Suprapubic skin (tissue), 4 donors: ENCODE results near the gene PNPLA2.

Experiments
- EP300 ChIP-seq: sonication (generic); formaldehyde crosslinking; IDR thresholded peaks from one replicate; pipeline ENCODE4 v1.6.1; 2017; ENCODE audit warnings: antibody characterized with exemption
- POLR2A ChIP-seq, 2 donors: fragments of 450-650 bp; IDR thresholded peaks; one replicate each; pipeline ENCODE4 v1.6.1; 2017; ENCODE audit warnings: antibody characterized with exemption in 2 of 2, mild to moderate bottlenecking in 2 of 2, moderate library complexity in 2 of 2
- POLR2AphosphoS5 ChIP-seq, 3 donors: sonication (generic); formaldehyde crosslinking; IDR thresholded peaks; one replicate each; pipeline ENCODE4 v1.6.1; 2017; ENCODE audit warnings: antibody characterized with exemption in 3 of 3
- TF ChIP-seq, protein P1 (sequence below), 2 donors: fragments of 200-600 bp in 1 of 2; fragments of 450-650 bp in 1 of 2; sonication (generic) in 1 of 2; IDR thresholded peaks; one replicate each; pipeline ENCODE4 v1.5.1; 2016 to 2019; ENCODE audit warnings: antibody characterized with exemption in 2 of 2, mild to moderate bottlenecking in 1 of 2, moderate library complexity in 1 of 2

DNA sequence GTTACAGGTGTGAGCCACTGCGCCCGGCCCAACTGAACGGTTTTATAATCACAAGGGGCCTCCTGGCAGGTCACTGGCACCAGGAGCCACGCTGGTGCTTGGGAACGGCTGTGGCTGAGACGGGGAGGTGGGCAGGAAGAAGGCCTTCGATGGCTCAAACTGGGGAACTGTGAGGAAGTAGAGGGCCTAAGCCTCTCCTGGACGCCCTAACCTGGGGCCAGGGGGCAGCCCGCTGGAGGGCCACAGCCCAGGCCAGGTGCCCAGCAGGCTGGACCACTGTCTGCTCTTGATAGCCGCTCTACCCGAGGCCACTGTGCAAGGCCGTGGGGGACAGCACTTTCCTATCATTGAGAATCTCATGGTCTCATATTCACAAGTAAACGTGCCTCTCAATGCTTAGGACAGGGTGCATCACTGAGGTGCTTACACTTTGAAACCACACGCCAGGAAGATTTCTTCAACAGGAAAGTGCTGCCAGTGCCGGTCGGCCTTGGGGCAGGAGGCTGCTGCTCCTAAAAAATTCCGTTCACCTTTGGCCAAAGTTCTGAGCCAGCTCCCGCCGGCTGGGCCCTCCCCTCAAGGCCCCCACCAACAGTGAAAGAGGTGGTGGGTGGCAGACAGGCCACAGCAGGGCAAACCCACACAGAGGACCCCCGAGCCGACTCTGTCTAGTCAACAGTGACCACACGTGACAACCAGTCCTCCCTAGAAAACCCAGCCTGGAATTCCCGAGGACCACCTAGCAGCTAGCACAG lies 48.6 kb upstream of the PNPLA2 start:
- TF ChIP-seq, protein P1, sequence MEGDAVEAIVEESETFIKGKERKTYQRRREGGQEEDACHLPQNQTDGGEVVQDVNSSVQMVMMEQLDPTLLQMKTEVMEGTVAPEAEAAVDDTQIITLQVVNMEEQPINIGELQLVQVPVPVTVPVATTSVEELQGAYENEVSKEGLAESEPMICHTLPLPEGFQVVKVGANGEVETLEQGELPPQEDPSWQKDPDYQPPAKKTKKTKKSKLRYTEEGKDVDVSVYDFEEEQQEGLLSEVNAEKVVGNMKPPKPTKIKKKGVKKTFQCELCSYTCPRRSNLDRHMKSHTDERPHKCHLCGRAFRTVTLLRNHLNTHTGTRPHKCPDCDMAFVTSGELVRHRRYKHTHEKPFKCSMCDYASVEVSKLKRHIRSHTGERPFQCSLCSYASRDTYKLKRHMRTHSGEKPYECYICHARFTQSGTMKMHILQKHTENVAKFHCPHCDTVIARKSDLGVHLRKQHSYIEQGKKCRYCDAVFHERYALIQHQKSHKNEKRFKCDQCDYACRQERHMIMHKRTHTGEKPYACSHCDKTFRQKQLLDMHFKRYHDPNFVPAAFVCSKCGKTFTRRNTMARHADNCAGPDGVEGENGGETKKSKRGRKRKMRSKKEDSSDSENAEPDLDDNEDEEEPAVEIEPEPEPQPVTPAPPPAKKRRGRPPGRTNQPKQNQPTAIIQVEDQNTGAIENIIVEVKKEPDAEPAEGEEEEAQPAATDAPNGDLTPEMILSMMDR (IDR thresholded peaks at IDR 0.05) = no peak
- TF ChIP-seq EP300 = no peak
- TF ChIP-seq POLR2AphosphoS5 (IDR thresholded peaks at IDR 0.05) = no peak
- no peak for TF ChIP-seq POLR2A (IDR thresholded peaks at IDR 0.05)
